Skeletal muscle tissue (tissue), 4 donors: ENCODE results near the gene TSC22D2. TPM values are rescaled to one million over a fixed set of nuclear protein-coding genes. Genes with fewer than 3 reads are reported as not detected.

ENCODE experiments used
- H3K27ac ChIP-seq: one replicate; pipeline ENCODE4 v1.7.0; 2013; ENCODE audit warnings: mild to moderate bottlenecking, low read depth, low read length, inconsistent platforms
- H3K27me3 ChIP-seq, 3 donors: one replicate each; pipeline ENCODE4 v1.7.0; 2013; ENCODE audit warnings: low read length in 3 of 3; ENCODE audit not compliant: control insufficient read depth in 3 of 3, insufficient read depth in 3 of 3
- H3K36me3 ChIP-seq, 3 donors: one replicate each; pipeline ENCODE4 v1.7.0; 2013; ENCODE audit warnings: low read length in 3 of 3; ENCODE audit not compliant: control insufficient read depth in 3 of 3, insufficient read depth in 3 of 3
- H3K4me1 ChIP-seq, 3 donors: one replicate each; pipeline ENCODE4 v1.7.0; 2013; ENCODE audit warnings: low read length in 3 of 3, mild to moderate bottlenecking in 3 of 3; ENCODE audit not compliant: control insufficient read depth in 3 of 3, insufficient read depth in 3 of 3
- H3K4me3 ChIP-seq, 3 donors: one replicate each; pipeline ENCODE4 v1.7.0; 2013; ENCODE audit warnings: low read length in 3 of 3
- H3K9ac ChIP-seq, 3 donors: one replicate each; pipeline ENCODE4 v1.7.0; 2013; ENCODE audit warnings: low read length in 3 of 3, mild to moderate bottlenecking in 3 of 3, moderate library complexity in 2 of 3, low read depth in 1 of 3
- H3K9me3 ChIP-seq, 3 donors: one replicate each; pipeline ENCODE4 v1.7.0; 2013; ENCODE audit warnings: low read length in 3 of 3; ENCODE audit not compliant: control insufficient read depth in 3 of 3
- total RNA-seq: library from RNA; depleted of rRNA; stranded (reverse); fragments of >200 nt; gene quantifications from one replicate; pipeline ENCODE4 v1.2.3, GENCODE V29; 2014
- donor health status: Osteomylitis.

The TSC22D2 gene
- total RNA-seq, 1 donor from 2014 or later = 12.0 TPM

DNA sequence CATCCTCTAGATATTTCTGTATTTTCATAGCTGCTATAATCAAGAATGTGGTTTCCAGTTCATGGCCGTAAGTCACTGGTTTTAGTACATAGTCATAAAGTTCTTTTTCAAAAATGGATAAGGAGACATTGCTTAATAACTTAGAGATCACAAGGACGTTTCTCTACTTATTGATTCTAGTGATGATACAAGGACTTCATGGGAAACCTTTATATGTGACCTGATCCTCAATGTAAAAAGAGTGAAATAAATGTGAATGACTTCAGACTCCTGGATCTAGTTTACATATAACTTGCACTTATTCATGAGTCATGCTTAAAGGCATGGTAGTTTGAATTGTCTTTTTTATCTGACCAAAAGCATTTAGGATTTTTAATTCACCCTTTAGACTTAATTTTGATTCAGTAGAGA is 35.2 kb downstream of the TSC22D2 start:
- Histone ChIP-seq H3K9ac (no peak overlapping the region), H3K27me3 (no peaks in the 10 kb centered on the region), H3K27ac (no peak overlapping the region), H3K9me3 (no peaks in the 10 kb centered on the region), H3K36me3 (no peaks in the 10 kb centered on the region), H3K4me1 (no peaks in the 10 kb centered on the region), H3K4me3 (no peak overlapping the region)

DNA sequence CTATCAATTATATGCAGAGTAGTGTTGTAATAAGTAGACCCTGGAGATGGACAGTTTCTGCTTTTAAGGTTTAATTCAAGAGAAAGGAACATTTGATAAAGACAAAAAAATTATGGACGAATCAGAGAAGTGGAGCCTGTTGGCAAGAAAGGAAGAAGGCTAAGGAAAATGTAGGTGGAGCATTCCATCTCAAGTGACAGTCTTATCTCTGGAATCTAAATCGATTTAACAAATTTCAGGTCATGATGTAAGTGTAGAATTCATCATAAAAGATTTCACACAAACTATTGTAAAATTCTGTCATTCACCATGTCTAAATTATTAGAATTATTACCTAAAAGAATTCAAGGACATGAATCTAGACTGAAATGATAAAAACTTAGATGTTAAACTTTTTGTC is 36.3 kb downstream of the TSC22D2 start:
- Histone ChIP-seq H3K4me3 (no peak overlapping the region), H3K9me3 (no peaks in the 10 kb centered on the region), H3K4me1 (no peaks in the 10 kb centered on the region), H3K27me3 (no peaks in the 10 kb centered on the region), H3K9ac (no peak overlapping the region), H3K27ac (no peak overlapping the region), H3K36me3 (no peaks in the 10 kb centered on the region)

DNA sequence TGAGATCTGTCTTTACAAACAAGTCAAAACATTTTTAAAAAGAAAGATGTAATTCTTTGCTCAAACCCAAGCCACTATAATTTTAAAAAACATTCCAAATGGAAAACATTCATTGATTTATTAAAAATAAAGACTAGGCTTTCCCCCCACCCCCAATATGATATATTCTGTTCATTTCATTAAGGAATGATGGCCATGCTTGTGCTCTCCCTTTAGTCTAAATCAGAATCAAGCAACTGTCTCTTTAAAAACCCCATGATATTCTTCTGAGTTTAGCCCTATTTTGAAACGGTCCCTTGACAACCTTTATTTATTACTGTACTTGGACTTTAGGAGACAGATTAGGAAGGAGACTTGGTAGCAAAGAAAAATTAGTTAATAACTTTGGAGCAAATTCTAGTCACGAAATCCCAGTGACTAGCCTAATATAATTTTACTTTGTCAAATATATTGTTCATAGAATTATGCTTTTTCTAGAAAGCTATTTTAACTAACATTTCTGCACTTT is 38.4 kb downstream of the TSC22D2 start:
- Histone ChIP-seq H3K36me3 (no peaks in the 10 kb centered on the region), H3K4me3 (no peak overlapping the region), H3K9ac (no peak overlapping the region), H3K9me3 (no peaks in the 10 kb centered on the region), H3K27me3 (no peaks in the 10 kb centered on the region), H3K27ac (no peak overlapping the region), H3K4me1 (peaks cover 0 to 2% (median 0%) of the 10 kb centered on the region in 3 donors)

DNA sequence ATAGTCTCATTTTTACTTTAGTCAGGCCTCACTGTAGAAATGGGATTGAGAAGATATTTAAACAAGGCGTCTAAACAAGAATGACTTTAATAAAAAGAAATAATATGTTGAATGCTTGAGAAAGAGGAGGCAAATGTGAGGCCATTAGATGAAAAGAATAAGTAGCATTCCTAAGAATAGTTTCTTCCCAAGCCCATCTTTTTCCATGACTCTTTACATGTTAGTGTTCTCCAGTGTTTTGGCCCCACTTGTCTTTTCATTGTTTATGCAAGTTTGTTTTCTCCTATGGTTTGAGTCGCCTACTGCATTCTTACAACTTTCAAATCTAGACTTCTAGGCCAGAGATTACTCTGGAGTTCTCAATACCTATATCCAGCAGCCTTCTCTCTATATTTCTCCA is 39.0 kb downstream of the TSC22D2 start:
- Histone ChIP-seq H3K9ac (no peak overlapping the region), H3K4me1 (peaks cover 0 to 2% (median 0%) of the 10 kb centered on the region in 3 donors), H3K27me3 (no peaks in the 10 kb centered on the region), H3K4me3 (no peak overlapping the region), H3K27ac (no peak overlapping the region), H3K9me3 (no peaks in the 10 kb centered on the region), H3K36me3 (no peaks in the 10 kb centered on the region)

DNA sequence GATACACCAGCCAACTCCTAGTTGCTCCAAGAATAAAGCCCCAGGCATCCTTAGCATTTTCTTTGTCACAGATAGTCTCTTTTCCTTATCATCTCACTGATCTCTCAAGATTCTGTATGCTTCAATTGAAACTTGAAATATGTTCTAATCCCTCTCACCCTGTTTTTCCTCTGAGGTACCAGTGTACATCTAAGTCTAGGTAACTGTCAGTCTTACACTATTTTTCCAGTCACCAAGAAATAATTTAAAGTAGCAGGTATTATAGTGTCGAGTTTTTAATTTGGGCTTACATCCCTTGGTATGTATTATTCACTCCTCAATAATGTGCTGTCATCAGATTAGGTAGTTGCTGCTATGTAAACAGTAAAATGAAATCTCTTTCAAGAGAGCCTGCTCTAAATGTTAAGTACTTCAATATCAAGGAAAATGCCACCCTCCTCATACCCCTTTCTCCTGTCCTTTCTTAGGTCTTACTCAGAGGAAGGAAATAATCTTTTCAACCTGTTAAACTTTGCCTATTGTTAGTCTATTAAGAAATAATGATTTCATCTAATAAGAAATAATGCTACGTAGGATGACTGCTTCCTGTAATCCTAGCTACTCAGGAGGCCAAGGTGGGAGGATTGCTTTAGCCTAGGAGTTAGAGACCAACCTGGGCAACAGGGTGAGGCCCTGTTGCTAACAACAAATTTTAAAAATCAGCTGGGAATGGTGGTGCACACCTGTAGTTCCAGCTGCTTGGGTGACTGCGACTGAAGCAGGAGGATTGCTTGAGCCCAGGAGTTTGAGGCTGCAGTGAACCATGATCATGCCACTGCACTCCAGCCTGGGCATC is 39.8 kb downstream of the TSC22D2 start:
- no peak overlapping the region for H3K9ac ChIP-seq
- no peak overlapping the region for H3K4me3 ChIP-seq
- no peaks in the 10 kb centered on the region for H3K9me3 ChIP-seq
- peaks cover 0 to 2% (median 0%) of the 10 kb centered on the region in 3 donors for H3K4me1 ChIP-seq
- H3K27ac ChIP-seq = no peak overlapping the region
- H3K27me3 ChIP-seq = no peaks in the 10 kb centered on the region
- H3K36me3 ChIP-seq = no peaks in the 10 kb centered on the region

DNA sequence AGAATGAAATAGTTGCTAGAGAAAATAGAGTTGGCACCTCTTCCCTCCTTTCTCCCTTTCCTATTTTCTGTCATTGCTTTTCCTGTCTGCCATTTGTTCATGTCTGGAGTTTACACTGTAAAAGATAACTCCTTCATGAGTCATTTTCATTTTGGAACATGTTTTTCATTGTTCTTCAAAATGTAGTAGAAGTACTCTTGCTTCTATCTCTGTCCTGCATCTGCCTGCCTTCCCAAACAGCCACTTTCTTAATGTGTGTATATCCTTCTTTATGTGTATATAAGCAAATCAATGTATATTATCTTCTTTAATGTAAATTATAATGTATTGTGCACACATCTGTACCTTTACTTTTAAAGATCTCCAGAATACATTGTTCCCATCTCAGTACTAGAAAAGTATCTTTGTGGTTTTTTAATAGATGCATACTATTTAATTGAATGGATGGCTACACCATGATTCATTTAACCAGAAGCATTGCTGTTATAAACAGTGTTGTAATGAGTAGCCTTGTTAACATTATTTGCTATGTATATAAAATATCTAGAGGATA is 41.1 kb downstream of the TSC22D2 start:
- H3K27me3 ChIP-seq = no peaks in the 10 kb centered on the region
- H3K36me3 ChIP-seq = no peaks in the 10 kb centered on the region
- no peak overlapping the region for H3K9ac ChIP-seq
- peaks cover under 1 to 3% (median 2%) of the 10 kb centered on the region in 3 donors for H3K4me1 ChIP-seq
- H3K27ac ChIP-seq = no peak overlapping the region
- H3K9me3 ChIP-seq = no peaks in the 10 kb centered on the region
- no peak overlapping the region for H3K4me3 ChIP-seq

DNA sequence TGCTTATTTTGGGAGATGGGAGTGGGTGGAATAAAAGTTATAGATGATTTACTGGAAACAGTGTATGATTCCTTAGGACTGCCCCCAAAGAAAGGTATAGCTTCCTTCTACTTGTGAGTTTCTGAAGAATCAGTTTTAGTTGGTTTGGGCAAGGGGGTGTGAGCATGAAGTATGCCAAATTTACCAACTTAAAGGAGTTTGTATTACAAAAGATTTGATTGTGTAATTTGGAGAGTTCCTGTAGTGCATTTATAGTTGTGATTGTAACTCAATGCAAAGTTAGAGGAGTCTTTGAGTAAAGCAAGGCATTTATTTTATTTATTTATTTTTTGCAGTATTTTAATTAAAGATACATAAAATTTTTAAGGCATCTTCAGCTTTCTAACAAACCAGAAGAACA is 42.8 kb downstream of the TSC22D2 start:
- no peaks in the 10 kb centered on the region for H3K9me3 ChIP-seq
- no peak overlapping the region for H3K27ac ChIP-seq

DNA sequence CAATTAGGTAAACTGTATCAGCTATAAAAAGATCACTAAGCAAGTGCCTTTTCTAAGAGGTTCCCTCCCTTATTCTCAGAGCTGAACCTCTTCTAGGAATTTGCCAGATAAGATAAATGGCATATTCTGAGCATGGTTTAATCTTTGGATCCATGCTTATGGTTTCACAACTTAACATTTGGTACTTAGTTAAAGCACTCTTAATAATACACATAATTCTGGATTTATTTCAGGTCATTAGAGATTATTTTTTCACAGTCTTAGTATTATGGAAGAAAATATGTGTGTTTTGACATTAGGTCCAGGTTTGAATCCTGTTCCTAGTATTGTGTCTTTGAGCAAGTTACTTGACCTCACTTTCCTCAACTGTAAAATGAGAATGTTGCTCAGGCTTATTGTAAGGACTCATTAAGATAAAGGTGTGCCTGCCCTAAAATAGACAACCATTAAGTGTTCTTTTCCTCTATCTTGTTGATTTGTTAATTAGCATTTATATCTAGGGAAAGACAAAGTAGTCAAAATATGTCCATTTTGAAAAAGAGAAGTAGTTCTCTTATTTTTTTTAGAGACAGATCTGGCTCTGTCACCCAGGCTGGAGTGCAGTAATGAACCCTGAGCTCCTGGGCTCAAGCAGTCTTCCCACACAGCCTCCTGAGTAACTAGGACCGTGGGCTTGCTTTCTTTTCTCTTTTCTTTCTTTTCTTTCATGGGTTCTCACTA is 43.4 kb downstream of the TSC22D2 start:
- Histone ChIP-seq H3K9ac (no peak overlapping the region), H3K9me3 (no peaks in the 10 kb centered on the region), H3K36me3 (no peaks in the 10 kb centered on the region), H3K27ac (no peak overlapping the region), H3K4me1 (peaks cover 3 to 4% (median 3%) of the 10 kb centered on the region in 3 donors), H3K4me3 (no peak overlapping the region), H3K27me3 (no peaks in the 10 kb centered on the region)

More for the DNA sequence above, 42.8 kb downstream of the TSC22D2 start:
- no peak overlapping the region for H3K9ac ChIP-seq
- peaks cover 3 to 4% (median 3%) of the 10 kb centered on the region in 3 donors for H3K4me1 ChIP-seq
- H3K4me3 ChIP-seq = no peak overlapping the region
- H3K27me3 ChIP-seq = no peaks in the 10 kb centered on the region
- no peaks in the 10 kb centered on the region for H3K36me3 ChIP-seq

DNA sequence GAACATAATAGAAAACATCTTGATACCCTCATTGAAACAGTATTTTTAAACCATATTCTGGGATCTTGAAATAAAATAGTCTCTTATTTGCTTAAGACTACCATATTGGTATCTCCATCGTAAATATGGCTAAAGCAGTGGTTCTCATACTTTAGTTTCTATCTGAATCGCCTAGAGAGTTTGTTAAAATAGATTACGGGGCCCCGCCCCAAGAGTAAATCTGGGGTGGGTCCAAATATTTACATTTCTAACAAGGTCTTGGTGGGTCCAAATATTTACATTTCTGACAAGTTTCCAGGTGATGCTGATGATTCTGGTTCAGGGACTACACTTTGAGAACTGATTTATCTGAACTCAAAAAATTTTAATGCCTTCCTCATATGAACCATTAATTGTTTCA is 45.3 kb downstream of the TSC22D2 start:
- no peaks in the 10 kb centered on the region for H3K27me3 ChIP-seq
- H3K36me3 ChIP-seq = peaks cover under 1 to 2% (median under 1%) of the 10 kb centered on the region in 3 donors
- no peak overlapping the region for H3K4me3 ChIP-seq
- no peak overlapping the region for H3K27ac ChIP-seq
- H3K9me3 ChIP-seq = no peaks in the 10 kb centered on the region
- H3K9ac ChIP-seq = no peak overlapping the region
- peaks cover 3 to 4% (median 3%) of the 10 kb centered on the region in 3 donors for H3K4me1 ChIP-seq
